HCT116 (cell line): Measurements from ENCODE around the gene KDSR. TPM values are rescaled to one million over a fixed set of nuclear protein-coding genes. Genes with fewer than 3 reads are reported as not detected.
"Not testable (repeated sequence)": the region's sequence is repeated elsewhere in the genome, so short reads cannot be mapped to it uniquely, and the experiment has no call there.

ENCODE experiments used
- ATAC-seq: fragments of 200-7000 bp; cut with Tn5 transposase; 2 replicates; pipeline ENCODE4 v1.9.1; 2020; ENCODE audit warnings: mild to moderate bottlenecking, moderate library complexity
- BruUV-seq: library from RNA; stranded (reverse); fragments of 400-500 nt; replicated peaks from 2 replicates; lab custom pipeline; 2021; lab: Mats Ljungman, UMichigan
- CTCF ChIA-PET: fragments of 300-600 bp; sonication (Branson Sonifier 250); formaldehyde crosslinking; loops from one replicate; lab custom pipeline; 2021; ENCODE audit warnings: antibody characterized with exemption; lab: Charles Lee
- POLR2A ChIA-PET: fragments of 300-600, 350-600 bp; sonication (Branson Sonifier 250); formaldehyde crosslinking; loops from one replicate; lab custom pipeline; 2021; ENCODE audit warnings: antibody characterized with exemption; lab: Charles Lee
- RAD21 ChIA-PET, 2 experiments: fragments of 300-600 bp; sonication (Branson Sonifier 250); formaldehyde crosslinking; loops; one replicate each; lab custom pipeline; 2023; ENCODE audit warnings: low total read pairs in 2 of 2; ENCODE audit not compliant: uncharacterized antibody in 2 of 2, unreplicated experiment in 2 of 2, low non-redundant PET in 1 of 2; lab: Charles Lee
- DNase-seq: peaks from one replicate; pipeline ENCODE4 v3.0.0-alpha.2; 2010; ENCODE audit warnings: low read depth, low spot score
- H2AFZ ChIP-seq: fragments of 200-600 bp; shearing (Covaris generic), sonication (generic); 2 replicates; pipeline ENCODE4 v1.6.1; 2017; ENCODE audit warnings: low read depth, mixed run types, mixed read lengths, antibody characterized with exemption, low read length; ENCODE audit not compliant: poor library complexity, severe bottlenecking
- H3K27ac ChIP-seq: 2 replicates; pipeline ENCODE4 v1.5.1; 2012; ENCODE audit warnings: low read depth, low read length
- H3K27me3 ChIP-seq: fragments of 200-600 bp; sonication (generic); 2 replicates; pipeline ENCODE4 v1.6.1; 2016; ENCODE audit warnings: mixed run types, low read length, mixed read lengths; ENCODE audit not compliant: insufficient read depth
- H3K36me3 ChIP-seq, 2 experiments: fragments of 200-500 bp in 1 of 2; fragments of 200-600 bp in 1 of 2; sonication (Bioruptor generic) in 1 of 2; sonication (generic) in 1 of 2; 2 replicates each; pipeline versions ENCODE4 v1.5.1 to v1.6.1; 2014 to 2016; ENCODE audit warnings: low read length in 2 of 2, inconsistent platforms in 1 of 2, mixed read lengths in 1 of 2, mixed run types in 1 of 2; ENCODE audit not compliant: insufficient read depth in 2 of 2, control insufficient read depth in 1 of 2
- H3K4me1 ChIP-seq, 2 experiments: fragments of 200-600 bp in 1 of 2; sonication (generic) in 1 of 2; 2 replicates each; pipeline versions ENCODE4 v1.5.1 to v1.6.1; 2012 to 2017; ENCODE audit warnings: low read length in 2 of 2, inconsistent platforms in 1 of 2, mild to moderate bottlenecking in 1 of 2, mixed read lengths in 1 of 2, mixed run types in 1 of 2, moderate library complexity in 1 of 2; ENCODE audit not compliant: insufficient read depth in 2 of 2, control insufficient read depth in 1 of 2
- H3K4me2 ChIP-seq: fragments of 200-600 bp; sonication (generic); 2 replicates; pipeline ENCODE4 v1.6.1; 2017; ENCODE audit warnings: mixed run types, low read length, mixed read lengths
- H3K4me3 ChIP-seq, 2 experiments: fragments of 200-600 bp in 1 of 2; sonication (generic) in 1 of 2; replicated peaks in 1 of 2; 2 replicates each; pipeline ENCODE4 v1.5.1; 2011 to 2016; ENCODE audit warnings: low read length in 2 of 2, control low read depth in 1 of 2, low read depth in 1 of 2, mild to moderate bottlenecking in 1 of 2, mixed read lengths in 1 of 2, mixed run types in 1 of 2
- H3K79me2 ChIP-seq: fragments of 200-600 bp; sonication (generic); 2 replicates; pipeline ENCODE4 v1.6.1; 2017; ENCODE audit warnings: mild to moderate bottlenecking, mixed run types, low read length, moderate library complexity, mixed read lengths; ENCODE audit not compliant: insufficient read depth
- H3K9ac ChIP-seq: fragments of 200-600 bp; sonication (generic); 2 replicates; pipeline ENCODE4 v1.6.1; 2016; ENCODE audit warnings: low read length, mixed read lengths
- H3K9me2 ChIP-seq: fragments of 200-600 bp; sonication (generic), shearing (Covaris generic); 2 replicates; pipeline ENCODE4 v1.6.1; 2017; ENCODE audit warnings: mixed run types, mild to moderate bottlenecking, moderate library complexity; ENCODE audit not compliant: insufficient read depth
- H3K9me3 ChIP-seq, 2 experiments: fragments of 200-500 bp in 1 of 2; fragments of 200-600 bp in 1 of 2; sonication (Bioruptor generic) in 1 of 2; sonication (generic) in 1 of 2; 2 replicates each; pipeline ENCODE4 v1.6.1; 2014 to 2017; ENCODE audit warnings: low read length in 2 of 2, mixed read lengths in 2 of 2, inconsistent platforms in 1 of 2, low read depth in 1 of 2, mild to moderate bottlenecking in 1 of 2, mixed run types in 1 of 2, moderate library complexity in 1 of 2; ENCODE audit not compliant: control insufficient read depth in 1 of 2, insufficient read depth in 1 of 2
- H4K20me1 ChIP-seq: fragments of 200-600 bp; sonication (generic), shearing (Covaris generic); 2 replicates; pipeline ENCODE4 v1.6.1; 2017; ENCODE audit warnings: mixed run types, mild to moderate bottlenecking, moderate library complexity; ENCODE audit not compliant: insufficient read depth
- EZH2phosphoT487 ChIP-seq: fragments of 200-600 bp; IDR thresholded peaks from 2 replicates; pipeline ENCODE4 v1.6.1; 2018; ENCODE audit warnings: antibody characterized with exemption, borderline replicate concordance
- SP1 ChIP-seq: IDR thresholded peaks from 2 replicates; pipeline ENCODE4 v1.6.1; 2012; ENCODE audit warnings: low read depth
- ZNF274 ChIP-seq: fragments of 200-500 bp; sonication (Bioruptor generic); IDR thresholded peaks from 2 replicates; pipeline ENCODE4 v1.6.1; 2014; ENCODE audit warnings: mild to moderate bottlenecking, low read depth, low read length, inconsistent platforms
- intact Hi-C: fragments of 100-400 bp; cut with micrococcal nuclease; formaldehyde crosslinking; loops from 2 replicates; pipeline ENCODE4 v1.10.0; 2022
- total RNA-seq: library from RNA; stranded (reverse); gene quantifications from one replicate; pipeline ENCODE4 v1.2.1, GENCODE V29; 2021; ENCODE audit not compliant: unreplicated experiment
- TF ChIP-seq, protein P1 (sequence below): IDR thresholded peaks from 2 replicates; pipeline ENCODE4 v1.6.1; 2011; ENCODE audit warnings: mild to moderate bottlenecking, low read length, moderate library complexity; ENCODE audit not compliant: insufficient replicate concordance; ENCODE audit errors: extremely low read depth

Gene KDSR
- total RNA-seq, 1 experiment from 2014 or later: 68.6 TPM

DNA sequence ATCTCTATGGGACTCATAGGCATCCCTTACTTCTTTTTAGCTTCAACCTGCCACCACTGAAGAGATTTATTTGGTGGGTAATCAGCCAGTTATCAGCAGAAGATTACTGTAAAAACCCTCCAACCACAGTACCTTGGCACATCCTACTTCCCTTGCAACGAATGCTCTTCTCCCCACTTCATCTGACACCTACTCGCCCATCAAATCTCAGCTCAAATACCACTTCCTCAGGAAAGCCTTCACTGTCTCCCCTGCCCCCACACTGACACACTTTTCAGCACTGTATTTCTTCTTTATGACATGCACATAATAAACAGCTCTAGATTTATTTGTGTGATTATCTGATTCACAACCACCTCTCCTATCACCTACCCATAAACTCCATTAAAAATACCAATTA, 3.1 kb downstream of the KDSR start:
- no peak overlapping the region for H3K4me2 ChIP-seq
- CTCF ChIA-PET: no interaction called here
- ATAC-seq: no peak

DNA sequence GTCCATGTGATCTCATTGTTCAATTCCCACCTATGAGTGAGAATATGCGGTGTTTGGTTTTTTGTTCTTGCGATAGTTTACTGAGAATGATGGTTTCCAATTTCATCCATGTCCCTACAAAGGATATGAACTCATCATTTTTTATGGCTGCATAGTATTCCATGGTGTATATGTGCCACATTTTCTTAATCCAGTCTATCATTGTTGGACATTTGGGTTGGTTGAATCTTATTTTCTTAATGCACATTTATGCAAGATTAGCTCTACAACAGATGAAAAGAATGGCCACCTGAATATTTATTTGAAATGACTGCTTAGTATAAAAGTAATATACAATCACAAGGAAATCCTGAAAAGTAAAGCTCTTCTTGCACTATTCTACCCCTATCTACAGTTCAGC, 3.6 kb downstream of the KDSR start:
- H3K27ac ChIP-seq, CTCF ChIA-PET, H3K9me3 ChIP-seq, BruUV-seq, H3K4me2 ChIP-seq, H3K4me3 ChIP-seq, H3K9ac ChIP-seq, H3K27me3 ChIP-seq, RAD21 ChIA-PET, H2AFZ ChIP-seq, H3K9me2 ChIP-seq, ATAC-seq, H4K20me1 ChIP-seq, POLR2A ChIA-PET, DNase-seq: not testable (repeated sequence)
- H3K36me3 ChIP-seq: peaks cover 17 to 21% of the 10 kb centered on the region in 2 experiments; a peak in 3 of 4 replicates
- H3K79me2 ChIP-seq: peaks cover 40% of the 10 kb centered on the region
- intact Hi-C loops: loop anchor here (10.0 kb wide), 1 partner anchor 1179 kb away; the partner anchor contains the start of genes PIGN and RELCH
- H3K4me1 ChIP-seq: peaks cover 5 to 10% of the 10 kb centered on the region in 2 experiments; a peak in 3 of 4 replicates

More for the DNA sequence above, 3.1 kb downstream of the KDSR start:
- POLR2A ChIA-PET: no interaction called here
- no TSS peak for BruUV-seq
- Histone ChIP-seq H3K27me3 (no peaks in the 10 kb centered on the region), H3K36me3 (peaks cover 14 to 21% of the 10 kb centered on the region in 2 experiments; a peak in 3 of 4 replicates), H3K9me2 (no peaks in the 10 kb centered on the region), H3K9me3 (peaks cover under 1 to 3% of the 10 kb centered on the region in 2 experiments; a peak in 1 of 4 replicates), H3K27ac (no peak overlapping the region), H3K79me2 (peaks cover 40% of the 10 kb centered on the region), H4K20me1 (peaks cover 10% of the 10 kb centered on the region; the same call in 1 of the 2 replicates), H3K9ac (no peak overlapping the region), H3K4me1 (peaks cover 7 to 14% of the 10 kb centered on the region in 2 experiments; a peak in 3 of 4 replicates), H3K4me3 (no peak overlapping the region), H2AFZ (no peak overlapping the region)
- intact Hi-C loops: loop anchor here (10.0 kb wide), 1 partner anchor 1179 kb away; the partner anchor contains the start of genes PIGN and RELCH
- no peak for DNase-seq
- TF ChIP-seq EZH2phosphoT487: no peak
- TF ChIP-seq, protein P1, sequence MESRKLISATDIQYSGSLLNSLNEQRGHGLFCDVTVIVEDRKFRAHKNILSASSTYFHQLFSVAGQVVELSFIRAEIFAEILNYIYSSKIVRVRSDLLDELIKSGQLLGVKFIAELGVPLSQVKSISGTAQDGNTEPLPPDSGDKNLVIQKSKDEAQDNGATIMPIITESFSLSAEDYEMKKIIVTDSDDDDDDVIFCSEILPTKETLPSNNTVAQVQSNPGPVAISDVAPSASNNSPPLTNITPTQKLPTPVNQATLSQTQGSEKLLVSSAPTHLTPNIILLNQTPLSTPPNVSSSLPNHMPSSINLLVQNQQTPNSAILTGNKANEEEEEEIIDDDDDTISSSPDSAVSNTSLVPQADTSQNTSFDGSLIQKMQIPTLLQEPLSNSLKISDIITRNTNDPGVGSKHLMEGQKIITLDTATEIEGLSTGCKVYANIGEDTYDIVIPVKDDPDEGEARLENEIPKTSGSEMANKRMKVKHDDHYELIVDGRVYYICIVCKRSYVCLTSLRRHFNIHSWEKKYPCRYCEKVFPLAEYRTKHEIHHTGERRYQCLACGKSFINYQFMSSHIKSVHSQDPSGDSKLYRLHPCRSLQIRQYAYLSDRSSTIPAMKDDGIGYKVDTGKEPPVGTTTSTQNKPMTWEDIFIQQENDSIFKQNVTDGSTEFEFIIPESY: no peak
- no peak for TF ChIP-seq ZNF274
- TF ChIP-seq SP1: no peak
- RAD21 ChIA-PET: no interaction called here
